GM19035 (cell line): ENCODE measurements around the gene PLEKHG3.
A peak's percentile ranks its signal among the peaks of the same experiment; 100 is the strongest.

Experiments used
- ATAC-seq: cut with Tn5 transposase; IDR thresholded peaks from one replicate; pipeline ENCODE4 v1.9.1; 2021; ENCODE audit not compliant: unreplicated experiment

The PLEKHG3 gene

DNA sequence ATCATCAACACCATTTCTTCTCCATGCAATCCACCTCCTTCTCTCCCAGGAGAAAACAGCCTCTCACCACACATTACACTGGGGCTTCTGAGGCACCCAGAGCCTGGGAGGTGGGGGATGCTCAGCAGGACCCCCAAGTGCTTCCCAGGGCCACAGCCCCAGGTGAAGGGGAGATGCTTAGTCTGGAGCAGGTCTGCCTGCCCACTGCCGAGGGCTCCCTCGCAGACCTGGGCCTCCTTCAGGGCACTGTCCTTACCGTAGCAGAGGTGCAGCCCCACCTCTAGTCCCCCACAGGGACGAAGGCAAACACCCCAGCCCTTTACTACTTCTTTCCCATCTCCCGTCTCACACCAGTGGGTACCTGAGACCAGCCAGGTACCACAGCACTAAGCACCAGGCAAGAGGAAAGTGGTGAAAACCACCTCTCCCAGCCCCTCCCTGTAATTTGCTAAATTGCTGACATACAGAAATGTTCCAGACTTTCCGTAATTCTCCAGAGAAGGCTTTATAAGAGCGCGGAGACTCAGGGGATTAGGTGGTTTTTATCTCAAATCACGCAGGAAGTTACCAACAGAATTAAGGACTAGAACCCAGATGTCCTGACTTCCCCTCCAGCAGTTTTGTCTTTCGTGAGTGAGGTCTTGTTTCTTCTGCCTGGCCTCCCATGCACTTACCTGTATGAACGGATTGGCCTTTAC lies 59.0 kb downstream of the PLEKHG3 start:
- no peak for ATAC-seq

DNA sequence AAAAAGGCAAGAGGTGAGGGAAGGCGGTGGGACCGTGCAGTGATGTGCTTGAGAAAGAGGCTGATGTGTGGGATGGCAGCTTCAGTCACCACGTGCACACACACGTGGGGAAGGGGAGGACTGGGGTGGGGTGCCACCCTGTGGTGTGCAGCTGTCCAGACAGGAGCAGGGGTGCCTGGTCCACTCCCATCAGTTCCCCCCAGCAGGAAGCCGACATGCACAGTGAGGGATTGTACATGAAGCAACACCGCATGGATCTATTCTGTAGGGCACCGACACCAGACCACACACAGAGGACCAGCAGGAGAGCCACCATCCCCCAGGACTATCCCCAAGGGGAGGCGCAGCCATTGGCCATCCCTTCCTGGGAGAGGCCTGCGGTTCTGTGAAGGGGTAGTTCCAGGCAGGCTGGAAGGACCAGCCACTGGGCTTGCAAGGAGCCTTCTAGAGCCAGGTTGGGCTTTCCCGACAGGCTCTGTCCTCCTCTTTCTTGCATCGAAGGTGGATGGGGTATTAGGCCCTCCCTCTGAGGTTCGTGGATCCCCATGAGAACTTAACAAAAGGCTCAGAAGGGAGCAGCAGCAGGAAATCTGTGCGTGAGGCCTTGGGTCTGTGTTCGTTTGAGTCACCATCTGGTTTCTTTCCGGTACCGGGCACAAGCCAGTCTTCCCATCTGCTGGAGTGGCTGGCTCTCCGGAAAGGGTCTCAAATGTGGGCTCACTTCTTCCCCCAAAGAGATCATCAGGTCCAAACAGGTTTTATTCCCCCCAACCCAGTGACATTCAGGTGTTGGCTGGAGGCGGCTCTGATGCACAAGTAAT lies 59.8 kb downstream of the PLEKHG3 start:
- no peak for ATAC-seq

- ATAC-seq = peak; percentile 53
These were observed 60.7 kb downstream of the PLEKHG3 start for GRCh38 chr14:64764641-64765520.

DNA sequence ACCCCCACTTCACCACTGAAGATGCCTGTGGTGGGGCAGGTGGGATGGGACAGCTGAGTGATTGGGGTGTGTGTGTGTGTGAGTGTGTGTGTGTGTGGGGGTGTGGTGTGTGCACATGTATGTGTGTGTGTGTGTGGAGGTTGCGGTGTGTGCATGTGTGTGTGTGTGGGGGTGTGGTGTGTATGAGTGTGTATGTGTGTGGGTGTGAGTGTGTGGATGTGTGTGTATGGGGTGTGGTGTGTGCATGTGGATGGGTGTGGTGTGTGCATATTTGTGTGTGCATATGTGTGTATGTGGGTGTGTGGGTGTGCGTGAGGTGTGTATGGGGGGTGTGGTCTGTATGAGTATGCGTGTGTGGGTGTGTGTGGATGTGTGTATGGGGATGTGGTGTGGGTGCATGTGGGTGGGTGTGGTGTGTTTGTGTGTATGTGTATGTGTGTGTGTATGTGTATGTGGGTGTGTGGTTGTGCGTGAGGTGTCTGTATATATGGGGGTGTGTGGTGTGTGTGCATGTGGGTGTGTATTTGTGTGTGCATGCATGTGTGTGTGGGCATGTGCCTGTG lies 61.6 kb downstream of the PLEKHG3 start:
- ATAC-seq = no peak

DNA sequence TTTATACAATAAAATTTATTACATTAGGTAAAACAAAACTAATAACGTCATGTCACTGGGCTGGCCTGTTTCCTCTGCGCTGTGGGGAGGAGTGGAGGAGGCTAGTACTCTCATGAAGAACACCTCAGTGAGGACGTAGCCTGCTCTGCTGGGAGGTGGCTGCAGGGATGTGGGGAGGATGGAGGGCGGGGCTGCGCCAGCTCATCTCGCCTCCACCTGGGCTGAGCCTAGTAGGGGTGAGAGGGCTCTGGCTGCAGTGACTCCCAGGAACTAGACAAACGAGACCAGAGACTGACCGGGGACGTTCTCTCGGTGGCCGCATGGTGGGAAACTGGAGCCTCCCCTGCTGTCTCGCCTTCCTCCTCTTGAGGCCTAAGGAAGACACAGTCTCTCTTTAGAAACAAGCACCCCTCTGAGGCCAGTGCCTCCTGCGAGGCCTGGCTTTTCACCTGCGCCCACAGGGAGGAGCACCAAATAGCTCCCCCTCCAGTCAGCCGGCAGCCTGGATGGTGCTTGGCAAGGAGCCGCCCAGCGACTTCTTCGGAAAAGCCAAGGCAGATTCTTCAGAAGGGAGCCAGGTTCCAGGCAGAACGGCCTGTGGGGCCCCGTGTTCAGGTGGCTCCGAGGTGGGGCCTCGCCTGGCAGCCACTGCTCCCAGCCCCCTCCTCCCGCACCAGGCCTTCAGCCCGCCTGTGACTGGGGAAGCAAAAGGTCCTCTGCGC lies 62.4 kb downstream of the PLEKHG3 start:
- ATAC-seq = no peak

- no peak for ATAC-seq
These were observed 63.2 kb downstream of the PLEKHG3 start for GRCh38 chr14:64767215-64767964.

- ATAC-seq = no peak
These were observed 64.3 kb downstream of the PLEKHG3 start for GRCh38 chr14:64768401-64769095.

DNA sequence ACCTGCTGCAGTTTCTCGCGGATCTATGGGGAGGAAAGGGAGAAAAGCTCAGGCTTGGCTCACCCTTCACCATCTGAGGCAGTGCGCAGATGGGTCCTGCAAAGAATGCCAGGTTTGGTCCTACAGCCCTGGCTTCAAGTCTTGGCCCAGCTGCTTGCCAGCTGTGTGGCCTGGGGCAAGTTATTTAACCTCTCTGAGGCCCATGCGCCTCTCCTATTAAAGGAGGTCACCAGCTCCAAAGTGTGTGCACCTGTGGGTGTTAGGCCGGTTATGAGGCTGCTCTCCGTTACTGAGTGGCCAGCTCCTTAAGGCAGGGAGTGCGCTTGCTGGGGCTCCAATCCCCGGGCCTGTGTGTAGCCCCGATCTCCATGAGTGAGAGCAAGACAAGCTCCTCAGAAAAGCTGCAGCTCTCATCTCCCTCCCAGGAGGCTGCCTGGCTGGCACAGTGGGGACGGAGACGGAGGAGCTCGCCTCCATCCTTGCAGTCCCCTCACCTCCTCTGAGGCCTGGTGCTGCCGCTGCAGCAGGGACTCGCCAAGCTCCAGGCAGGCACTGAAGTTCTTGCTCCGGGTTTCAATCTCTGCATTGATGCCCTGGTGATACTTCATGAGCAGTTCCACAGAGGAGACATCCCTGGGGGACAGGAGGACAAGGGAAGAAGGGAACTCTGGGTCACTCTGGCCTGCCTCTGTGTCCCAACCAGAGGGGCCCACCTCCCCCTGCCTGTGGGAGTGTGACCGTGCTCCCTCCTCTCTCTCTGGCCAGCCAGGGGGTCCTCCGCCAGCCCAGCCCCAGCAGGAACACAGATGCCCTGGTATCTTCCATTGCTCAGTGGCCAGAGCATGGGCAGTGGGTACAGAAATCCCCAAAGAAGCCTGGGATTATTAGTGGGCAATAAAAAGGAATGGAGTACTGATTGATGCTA lies 65.1 kb downstream of the PLEKHG3 start:
- ATAC-seq = no peak

DNA sequence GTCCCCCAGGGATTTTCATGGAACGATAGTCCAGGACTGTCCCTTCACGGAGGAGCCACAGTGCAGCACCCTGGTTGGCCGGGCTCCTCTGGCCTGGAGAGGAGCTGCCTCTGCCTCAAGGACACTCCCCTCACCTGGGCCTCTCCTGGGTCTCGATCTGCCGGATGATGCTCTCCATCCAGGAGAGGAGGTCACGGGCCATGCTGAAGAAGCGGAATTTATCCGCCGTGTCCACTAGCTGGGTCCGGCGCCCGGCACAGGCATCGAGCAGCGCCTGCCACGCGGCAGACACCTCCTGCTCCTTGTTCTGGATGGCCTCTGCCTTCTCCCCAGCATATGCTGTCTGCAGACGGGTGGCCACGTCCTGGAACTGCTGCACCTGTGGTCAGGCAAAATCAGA lies 66.5 kb downstream of the PLEKHG3 start:
- ATAC-seq = no peak

DNA sequence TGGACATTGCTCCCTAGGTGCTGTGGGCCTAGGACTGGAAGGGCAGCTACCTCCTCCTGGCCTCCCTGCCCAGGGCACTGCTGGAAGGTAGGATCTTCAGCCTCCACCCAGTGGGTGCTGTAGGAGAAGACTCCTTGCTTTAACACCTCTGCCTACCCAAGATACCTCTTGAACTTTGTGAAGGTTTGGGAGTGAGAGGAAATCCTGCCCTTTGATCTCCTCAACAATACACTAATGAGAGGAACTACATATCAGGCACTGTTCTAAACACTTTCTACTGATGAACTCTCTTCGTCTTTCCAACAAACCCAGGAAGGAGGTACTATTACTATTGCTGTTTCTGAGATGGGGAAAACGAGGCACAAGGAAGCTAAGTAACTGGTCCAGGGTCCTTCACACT lies 66.9 kb downstream of the PLEKHG3 start:
- ATAC-seq = no peak

GRCh38 chr14:64772397-64772950 lies 68.2 kb downstream of the PLEKHG3 start:
- no peak for ATAC-seq

DNA sequence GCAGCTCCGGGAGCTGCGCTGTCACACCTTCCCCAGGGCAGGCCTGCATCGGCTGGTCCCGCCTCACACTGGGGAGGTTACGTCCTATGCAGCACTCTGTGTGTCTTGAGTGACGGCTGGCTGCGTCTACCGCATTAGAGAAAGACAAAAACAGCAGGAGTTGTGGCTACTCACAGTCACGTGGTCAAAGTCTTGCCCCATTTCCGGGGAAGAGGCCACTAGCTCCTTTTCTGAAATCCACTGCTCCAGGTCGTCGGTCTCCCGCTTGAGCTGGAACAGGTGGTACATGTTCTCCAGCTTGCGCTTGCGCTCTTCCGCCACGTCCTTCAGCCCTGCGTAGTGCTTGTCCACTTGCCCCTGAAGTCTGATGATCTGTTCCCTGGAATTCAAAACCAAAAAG lies 68.8 kb downstream of the PLEKHG3 start:
- ATAC-seq = no peak

DNA sequence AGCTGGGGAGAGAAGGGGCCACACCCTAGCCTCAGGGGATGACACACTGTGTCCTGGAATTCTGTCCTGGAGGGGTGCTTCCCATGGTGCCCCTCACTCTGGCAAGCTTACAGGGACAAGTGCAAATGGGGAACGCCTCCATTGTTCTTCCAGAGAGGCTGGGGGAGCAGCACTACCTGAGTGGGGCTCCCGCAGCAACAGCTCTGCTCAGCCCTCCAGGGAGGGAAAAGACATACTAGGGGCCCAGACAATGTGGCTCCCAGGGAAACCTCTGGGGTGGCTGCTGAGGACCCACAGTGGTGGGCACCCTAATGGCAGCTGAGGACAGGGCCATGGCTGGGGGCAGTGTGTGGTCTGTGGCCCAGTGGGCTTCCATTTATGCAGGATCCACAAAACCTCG lies 69.4 kb downstream of the PLEKHG3 start:
- ATAC-seq = no peak

GRCh38 chr14:64774272-64774671 lies 70.0 kb downstream of the PLEKHG3 start:
- ATAC-seq = no peak

DNA sequence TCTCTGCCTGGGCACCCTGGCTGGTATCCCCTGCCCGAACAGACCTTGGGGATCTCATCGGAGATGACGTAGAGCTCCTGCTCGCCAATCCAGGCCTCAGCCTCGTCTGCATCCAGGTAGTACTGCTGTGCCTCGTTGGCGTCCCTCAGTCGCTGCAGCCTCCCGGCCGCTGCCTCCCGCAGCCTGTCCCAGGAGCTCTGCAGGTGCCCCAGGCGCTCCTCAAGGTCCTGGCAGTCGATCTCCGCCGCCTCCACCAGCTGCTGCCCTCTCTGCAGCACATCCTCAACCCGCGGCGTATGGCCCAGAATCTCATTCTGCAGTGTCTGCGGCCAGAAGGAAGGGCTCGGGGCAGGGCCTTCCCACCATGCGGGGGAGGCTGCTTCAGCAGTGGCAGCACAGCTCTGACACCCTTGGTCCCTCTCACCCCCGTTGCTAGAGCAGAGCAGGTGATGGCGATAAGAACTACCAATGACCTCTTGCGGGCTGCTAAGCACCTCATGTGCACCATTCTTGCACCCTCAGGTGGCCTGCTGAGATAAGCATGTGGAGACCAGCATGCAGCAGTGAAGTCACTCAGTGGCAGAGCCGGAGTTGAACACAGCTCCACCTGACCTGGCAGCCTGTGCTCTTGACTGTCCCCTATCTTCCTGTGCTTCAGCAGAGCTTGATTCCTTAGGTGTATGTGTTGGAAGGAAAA lies 71.0 kb downstream of the PLEKHG3 start:
- no peak for ATAC-seq

DNA sequence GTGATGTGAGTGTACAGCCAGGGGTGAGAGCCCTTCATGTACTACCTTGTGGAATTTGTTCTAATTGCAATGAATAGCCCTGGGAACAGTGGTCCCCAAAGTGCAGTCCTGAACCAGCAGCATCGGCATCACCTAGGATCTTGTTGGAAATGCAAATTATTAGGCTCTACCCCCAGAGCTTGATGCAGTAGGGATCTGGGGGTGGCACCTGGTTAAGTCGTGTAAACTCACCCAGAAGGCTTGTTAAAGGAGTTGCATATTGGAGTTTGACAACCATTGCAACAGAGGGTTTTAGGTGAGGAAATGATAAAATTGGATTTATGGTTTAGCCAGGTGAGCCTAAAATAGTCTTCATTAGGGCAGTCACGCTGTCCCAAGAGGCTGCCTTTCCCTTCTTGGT lies 73.2 kb downstream of the PLEKHG3 start:
- no peak for ATAC-seq

- ATAC-seq = no peak
These were observed 74.0 kb downstream of the PLEKHG3 start for GRCh38 chr14:64778104-64778754.
